Activated CD8-positive, alpha-beta memory T cell treated with anti-CD3 and anti-CD28 coated beads for 1 hour (primary cell): ENCODE measurements around the gene SOX6.

ENCODE experiments used
- DNase-seq, 2 donors: peaks; one replicate each; pipeline ENCODE4 v3.0.0-alpha.2; 2020; ENCODE audit warnings: low read depth in 1 of 2; ENCODE audit errors: extremely low read depth in 1 of 2

SOX6 gene

DNA sequence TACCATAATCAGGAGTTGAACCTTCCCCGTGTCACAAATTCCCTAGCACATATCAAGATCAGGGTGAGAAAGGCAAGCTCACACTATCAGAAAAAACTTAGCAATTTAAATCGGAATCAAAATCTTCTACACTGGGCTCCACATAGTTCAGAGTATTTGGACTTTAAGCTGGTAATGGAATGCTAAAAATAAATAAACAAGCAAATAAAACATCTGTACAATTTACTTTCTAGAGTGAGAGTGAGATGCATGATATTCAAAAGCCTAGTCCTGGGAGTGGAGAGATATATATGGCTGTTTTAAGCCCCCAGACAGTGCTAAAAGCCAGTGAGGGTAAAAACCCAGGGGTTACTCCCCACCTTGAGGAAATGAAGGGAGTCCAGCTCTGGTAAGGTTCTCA is 380.6 kb downstream of the SOX6 start:
- no peak for DNase-seq

DNA sequence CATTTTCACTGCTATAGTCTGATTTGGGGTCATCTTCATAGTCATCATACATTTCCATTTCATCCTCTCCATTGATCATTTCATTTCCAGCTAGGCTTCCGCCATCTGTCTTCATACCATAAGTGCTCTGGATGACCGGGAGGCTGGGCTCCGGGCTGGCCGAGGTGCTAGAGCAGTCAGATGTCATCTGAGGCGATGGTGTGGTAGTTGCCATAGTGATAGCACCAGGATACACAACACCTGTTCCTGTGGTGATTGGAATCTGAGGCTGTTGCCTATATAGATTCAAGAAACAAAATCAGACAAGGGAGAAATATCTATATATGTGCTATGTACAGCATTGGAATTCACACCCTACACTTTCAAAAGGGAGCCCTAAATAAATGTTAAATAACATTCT is 383.5 kb downstream of the SOX6 start:
- no peak for DNase-seq

GRCh38 chr11:15971215-15971546 is 385.2 kb downstream of the SOX6 start:
- no peak for DNase-seq

DNA sequence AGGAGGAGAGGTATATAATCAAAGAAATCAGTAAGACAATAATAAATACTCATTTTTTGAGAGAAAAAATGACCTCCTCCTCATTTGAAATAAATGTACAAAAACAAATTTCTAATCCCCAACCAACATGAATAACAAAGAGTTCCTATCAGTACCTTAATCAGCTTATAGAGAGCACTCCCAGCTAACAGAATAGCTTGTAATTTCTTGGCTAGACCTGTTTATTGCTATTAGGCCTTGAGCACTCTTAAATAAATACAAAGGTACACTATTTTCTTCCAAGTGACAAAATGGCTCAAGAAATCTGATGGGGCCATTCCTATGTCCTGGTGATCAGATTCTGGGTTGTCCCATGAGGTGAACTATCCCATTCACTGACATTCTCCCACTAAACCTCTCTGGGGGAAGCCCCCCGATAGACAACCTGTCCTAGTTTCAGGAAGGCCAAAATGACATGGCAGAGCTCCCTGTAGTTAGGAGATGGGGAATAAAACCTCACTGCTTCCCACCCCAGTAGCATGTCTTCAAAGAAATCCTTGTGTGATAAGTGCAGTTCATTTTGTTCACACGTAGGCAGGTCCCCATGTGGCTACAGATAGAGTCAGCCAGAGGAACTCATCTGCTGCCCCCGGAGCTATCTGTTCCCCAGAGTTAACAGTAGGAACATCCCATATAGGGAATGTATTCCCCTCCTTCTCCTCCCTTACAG is 385.7 kb downstream of the SOX6 start:
- no peak for DNase-seq

DNA sequence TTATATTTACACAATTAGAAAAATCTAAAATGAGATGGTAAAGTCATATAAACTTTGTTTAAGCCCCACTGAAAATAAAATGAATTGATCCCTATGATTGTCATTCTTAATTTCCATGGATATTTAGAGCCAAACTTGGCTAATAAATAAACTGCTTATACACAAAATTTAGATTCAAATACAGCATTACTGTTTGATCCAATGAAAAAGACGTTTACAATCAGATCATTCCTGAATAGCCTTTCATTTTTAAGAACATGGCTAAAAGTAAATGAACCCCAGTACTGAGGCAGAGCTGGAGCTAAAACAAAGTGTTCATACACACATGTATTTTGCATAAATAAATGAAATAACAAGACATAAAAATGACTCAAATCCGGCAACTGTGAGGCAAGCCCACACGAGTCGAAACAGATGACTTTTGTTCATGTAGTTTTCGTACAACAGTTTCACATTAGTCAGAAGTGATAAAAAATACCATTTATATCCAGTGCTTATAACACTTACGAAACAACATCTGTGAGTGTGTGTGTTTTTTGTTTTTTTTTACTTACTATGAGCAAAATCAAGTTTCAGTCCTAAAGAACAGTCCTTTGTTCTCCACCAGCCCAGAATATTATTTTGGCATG is 386.5 kb downstream of the SOX6 start:
- DNase-seq: no peak

DNA sequence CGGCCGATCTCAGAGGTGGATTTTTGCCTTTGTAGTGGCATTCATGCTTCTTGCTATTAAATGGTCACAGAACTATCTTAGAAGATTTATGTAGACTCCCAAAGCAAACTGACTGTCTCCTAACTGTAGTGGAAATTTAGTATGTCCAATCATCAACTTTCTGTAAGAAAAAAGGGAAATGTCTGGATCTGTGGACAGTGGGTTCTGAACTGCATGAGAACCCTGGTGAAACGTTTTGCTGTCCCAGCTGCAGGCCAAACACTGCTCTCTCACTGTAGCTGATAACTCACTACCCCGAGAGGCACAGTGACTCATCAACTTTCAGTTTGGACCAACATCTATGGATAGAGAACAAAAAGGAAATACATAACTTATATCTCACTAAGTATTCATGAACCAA is 387.1 kb downstream of the SOX6 start:
- no peak for DNase-seq

DNA sequence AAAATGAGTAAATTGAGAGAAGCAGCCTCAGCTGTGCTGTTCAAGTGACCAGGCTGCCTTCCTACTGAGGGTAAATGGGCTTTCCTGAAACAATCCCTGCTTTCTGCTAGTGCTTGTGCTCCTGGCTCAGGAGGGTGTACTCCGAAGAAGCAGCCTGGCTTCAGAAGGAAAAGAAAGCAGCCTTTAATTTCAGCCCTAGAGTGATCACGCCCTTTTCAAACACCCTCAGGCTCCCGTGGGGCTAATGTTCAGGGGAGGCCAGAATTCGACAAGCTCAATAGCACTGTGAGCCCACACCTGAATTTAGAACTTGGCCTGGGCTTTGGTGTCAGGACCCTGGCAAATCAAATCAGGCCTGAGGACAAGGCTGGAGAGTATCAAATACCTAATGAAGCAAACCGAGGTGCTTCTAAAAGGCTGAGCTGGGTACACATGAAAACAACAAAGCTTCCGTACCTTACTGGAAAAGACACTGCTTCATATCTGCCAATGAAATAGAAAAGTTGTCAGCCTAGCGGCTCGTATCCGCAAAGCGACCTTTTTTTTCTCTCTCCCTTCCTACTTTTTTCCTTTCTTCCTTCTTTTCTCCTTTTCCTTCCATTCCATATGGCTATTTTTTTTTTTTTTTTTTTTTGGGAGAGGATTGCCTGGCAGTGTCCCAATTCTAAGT is 387.8 kb downstream of the SOX6 start:
- DNase-seq: no peak

DNA sequence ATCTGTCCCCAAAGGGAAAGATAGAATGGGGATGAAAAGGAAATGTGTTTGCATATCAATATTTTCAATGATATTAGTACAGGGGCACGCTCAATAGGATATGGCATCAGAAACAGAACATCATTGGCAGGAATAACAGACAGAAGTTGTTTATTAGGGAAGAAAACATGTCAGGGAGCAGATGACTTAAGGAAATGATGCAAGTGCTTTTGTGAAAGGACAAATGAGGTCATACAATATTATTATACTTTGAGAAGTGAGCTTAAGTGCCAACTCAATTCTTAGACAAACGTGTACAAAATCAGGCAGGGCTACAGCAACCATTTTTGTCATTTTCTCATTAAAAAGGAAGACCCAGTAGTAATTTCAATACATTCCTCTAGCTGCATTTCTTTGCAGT is 388.4 kb downstream of the SOX6 start:
- no peak for DNase-seq

- DNase-seq: no peak
These were observed 389.2 kb downstream of the SOX6 start for GRCh38 chr11:15967166-15967565.

GRCh38 chr11:15965562-15966250 is 390.6 kb downstream of the SOX6 start:
- no peak for DNase-seq

DNA sequence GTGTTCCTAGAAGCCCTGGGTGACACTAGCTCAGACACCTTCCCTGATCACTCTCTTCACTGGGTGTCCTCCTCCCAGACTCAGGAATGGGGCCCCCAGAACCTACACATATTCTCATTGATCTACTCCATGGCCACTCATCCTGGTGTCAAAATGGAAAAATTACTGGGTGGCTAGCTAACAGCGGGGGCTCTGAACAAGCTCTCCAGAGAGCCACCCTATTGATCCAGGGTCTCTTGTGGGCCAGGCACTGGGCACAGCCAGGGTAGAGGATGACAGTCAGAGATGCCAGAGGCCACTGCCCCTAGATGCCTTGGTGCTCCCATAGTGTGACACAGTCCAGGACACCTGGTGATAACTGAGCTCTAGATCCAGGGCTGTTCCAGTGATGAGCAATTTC is 393.1 kb downstream of the SOX6 start:
- no peak for DNase-seq

GRCh38 chr11:15958910-15959309 is 397.4 kb downstream of the SOX6 start:
- no peak for DNase-seq

GRCh38 chr11:15957234-15957633 is 399.1 kb downstream of the SOX6 start:
- DNase-seq: no peak

DNA sequence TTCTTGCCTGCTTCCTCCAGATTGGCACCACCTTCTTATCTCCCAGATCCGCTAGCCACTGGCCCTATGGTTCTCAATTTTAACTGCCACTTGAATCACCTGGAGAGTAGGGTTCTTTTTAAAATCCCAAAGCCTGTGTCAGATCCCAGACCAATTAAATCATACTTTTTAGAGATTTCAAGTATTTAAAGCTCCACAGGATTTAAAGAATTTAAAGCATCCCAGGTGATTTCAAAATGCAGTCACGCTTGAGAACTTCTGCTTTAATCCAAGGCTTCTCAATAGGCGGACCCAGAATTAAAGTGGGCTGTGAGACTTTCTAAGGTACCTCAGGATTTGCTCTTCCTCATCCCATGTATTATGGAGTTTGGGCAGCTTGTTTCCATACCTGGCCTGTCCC is 400.0 kb downstream of the SOX6 start:
- DNase-seq: no peak

DNA sequence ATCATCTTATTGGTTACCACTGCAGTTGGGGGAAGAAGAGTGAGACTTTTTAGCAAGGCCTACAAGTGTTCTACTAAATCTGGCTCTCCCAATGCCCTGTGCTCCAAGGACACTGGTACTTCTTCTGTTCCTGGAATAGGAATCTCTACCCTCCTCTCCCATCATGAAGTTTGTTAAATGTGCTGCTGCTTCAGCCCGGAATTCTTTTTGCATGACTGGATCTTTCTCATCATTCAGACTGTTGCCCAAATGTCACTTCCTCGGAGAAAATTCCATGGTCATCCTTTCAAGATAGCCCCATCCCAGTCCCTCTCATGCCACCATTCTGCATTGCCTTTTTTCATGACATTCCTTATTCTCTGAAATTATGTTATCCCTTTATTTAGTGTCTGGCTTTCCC is 400.8 kb downstream of the SOX6 start:
- no peak for DNase-seq

DNA sequence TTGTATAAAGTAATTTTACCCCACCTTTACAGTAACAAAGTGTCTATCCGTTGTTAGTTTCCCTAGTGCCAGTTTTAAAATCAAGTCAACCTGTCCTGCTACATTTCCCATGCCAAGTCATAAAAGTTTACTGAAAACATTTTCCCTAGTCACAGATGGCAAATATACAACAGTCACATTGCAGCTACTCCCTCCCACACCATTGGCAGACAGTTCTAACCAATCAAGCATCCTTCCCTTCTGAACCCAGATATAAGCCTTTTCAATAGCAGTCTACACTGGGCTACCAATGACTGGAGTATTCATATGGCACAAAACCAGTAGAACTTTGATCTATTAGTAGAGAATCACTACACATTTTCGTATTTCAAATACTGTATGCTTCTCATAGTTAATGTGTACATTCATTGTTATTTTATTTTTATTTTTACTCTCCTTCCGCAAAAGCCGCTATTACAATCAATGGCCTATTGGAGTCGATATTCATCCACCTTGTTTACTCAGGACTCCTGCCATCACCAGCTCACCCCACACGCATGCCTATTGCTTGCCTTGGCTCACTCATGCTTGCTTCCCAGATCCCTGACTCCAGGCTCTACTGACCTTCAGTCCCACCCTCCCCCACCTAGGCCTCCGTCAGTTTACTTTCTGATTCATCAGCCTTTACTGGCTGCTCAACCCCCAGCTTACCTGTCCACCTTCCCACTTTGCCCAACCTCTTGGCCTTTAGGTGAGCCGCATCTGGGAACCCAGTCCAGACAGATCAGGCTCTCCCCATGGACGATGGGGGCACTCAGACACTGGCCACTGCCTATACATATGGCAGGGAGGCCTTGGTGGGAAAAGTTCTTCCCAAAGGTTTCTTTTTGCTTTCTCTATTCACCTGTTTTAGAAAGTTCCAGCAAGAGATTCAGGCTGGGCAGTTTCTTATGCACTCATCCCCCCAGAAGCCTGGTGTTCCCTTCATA is 408.4 kb downstream of the SOX6 start:
- no peak for DNase-seq

GRCh38 chr11:15945726-15946125 is 410.6 kb downstream of the SOX6 start:
- no peak for DNase-seq

- DNase-seq: no peak
These were observed 411.9 kb downstream of the SOX6 start for GRCh38 chr11:15944460-15944859.

- no peak for DNase-seq
These were observed 412.7 kb downstream of the SOX6 start for GRCh38 chr11:15943418-15944197.

- no peak for DNase-seq
These were observed 413.4 kb downstream of the SOX6 start for GRCh38 chr11:15942936-15943335.
